Kidney capillary endothelial cell (primary cell): ENCODE data around the gene PIGQ.

ENCODE experiments used
- DNase-seq: peaks from one replicate; pipeline ENCODE4 v3.0.0-alpha.2; 2018; ENCODE audit warnings: low spot score

PIGQ gene

DNA sequence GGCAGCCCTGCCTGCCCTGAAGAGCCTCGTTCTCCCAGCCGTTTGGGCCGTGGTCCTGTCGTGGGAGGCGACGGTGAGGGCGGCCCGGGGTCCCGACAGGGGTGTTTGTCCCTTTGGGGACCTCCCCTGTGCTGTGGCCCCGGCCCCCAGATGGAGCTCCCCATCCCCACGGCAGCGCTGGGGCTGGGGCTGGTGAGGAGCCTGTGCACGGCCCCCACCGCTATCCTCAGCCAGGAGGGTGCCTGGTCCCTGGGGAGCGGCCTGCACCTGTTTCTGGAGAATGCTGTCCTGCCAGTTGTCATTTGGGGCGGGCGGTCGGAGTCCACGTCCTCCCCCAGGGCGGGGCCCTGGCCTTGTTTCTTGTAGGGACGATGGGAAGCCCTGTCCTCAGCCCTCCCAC, 35.6 kb upstream of the PIGQ start:
- no peak for DNase-seq

GRCh38 chr16:534856-535445, 34.8 kb upstream of the PIGQ start:
- DNase-seq, result no peak

- no peak for DNase-seq
These were observed 34.0 kb upstream of the PIGQ start for GRCh38 chr16:535446-536405.

DNA sequence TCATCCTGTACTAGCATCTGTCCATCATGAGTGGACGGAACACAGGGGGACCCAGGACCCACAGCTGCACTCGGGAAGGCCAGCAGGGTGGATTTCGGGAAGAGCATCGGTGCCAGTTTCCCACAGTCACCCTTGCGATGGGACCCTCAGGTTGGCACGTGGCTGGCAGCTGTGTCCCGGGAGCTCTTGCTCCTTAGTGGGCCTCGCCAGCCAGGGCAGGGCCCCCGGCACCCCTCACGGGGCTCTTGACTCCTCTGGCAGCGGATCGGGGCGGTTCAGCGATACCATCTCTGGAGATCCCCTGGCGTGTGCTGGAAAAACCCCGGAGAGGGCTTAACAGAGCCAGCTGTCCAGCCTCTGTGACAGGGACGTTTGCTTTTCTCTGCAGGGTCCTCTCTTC, 33.0 kb upstream of the PIGQ start:
- no peak for DNase-seq

DNA sequence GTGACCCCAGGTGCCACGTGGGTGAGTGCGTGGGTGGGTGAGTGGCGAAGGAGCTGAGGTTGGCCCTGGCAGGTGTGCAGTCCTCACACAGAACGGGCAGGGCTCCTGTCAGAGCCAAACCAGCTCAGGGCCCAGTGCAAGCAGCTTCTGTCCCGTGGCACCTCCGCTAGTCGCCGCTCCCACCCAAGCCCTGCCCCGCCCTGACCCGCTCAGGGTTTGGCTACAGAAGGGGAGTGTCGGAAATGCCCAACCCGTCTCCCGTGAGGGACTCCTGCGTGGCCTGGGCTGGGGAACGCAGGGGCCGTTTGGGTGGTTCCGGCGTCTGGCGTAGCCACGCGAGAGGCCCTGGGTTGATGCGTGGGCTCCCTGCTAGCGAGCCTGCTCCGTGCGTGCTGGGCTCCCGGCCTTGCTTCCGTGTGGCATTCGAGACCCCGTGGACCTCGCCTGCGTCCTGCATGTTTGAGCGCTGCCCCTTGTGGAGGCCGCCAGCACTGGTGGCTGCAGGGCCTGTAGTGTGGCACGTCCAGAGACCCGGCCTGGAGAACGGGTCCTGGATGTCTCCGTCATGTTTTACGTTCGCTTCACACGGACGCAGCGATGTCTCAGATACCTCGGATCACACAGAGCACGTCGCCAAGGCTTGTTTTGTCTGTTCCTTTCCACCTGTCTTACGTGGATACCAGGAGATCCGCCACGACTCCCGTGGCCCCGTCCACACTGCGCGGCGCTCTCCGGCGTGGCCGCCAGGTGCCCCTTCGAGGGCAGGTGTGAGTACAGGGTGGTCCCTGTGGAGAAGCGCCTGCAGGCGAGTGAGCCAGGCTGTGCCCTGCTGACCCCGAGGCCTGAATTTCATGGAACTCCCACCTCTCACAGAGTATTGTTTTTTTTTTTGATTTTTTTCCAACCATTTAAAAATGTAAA, 32.1 kb upstream of the PIGQ start:
- no peak for DNase-seq

DNA sequence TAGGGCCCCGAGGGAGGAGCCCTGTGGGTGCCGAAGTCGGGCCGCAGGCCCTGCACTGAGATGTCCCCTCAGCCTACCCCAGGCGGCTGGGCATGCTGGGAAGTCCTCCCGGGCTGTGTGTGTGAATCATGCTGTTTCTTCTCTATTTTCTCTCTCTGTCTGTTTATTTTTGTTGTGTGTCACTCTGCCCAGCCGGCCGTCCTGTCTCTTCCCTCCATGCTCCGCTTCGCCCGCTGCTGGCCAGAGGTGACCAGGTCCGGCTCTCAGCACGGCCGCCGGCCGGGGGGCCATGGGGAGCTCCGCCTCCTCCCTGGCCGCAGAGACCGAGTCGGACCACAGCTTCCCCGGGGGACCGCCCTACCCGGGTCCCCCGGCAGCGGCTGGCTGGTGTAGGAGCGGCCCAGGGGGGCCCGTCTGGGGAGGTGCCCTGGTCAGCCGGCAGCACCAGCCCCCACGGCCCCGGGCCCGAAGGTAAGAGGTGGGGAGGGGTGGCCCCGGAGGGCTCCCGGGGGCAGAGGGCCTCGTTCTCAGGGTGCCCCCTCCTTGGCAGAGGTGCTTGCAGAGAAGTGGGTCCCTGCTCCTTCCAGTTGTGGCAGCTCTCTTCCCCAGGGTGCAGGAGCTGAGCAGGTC, 29.8 kb upstream of the PIGQ start:
- DNase-seq, result no peak

DNA sequence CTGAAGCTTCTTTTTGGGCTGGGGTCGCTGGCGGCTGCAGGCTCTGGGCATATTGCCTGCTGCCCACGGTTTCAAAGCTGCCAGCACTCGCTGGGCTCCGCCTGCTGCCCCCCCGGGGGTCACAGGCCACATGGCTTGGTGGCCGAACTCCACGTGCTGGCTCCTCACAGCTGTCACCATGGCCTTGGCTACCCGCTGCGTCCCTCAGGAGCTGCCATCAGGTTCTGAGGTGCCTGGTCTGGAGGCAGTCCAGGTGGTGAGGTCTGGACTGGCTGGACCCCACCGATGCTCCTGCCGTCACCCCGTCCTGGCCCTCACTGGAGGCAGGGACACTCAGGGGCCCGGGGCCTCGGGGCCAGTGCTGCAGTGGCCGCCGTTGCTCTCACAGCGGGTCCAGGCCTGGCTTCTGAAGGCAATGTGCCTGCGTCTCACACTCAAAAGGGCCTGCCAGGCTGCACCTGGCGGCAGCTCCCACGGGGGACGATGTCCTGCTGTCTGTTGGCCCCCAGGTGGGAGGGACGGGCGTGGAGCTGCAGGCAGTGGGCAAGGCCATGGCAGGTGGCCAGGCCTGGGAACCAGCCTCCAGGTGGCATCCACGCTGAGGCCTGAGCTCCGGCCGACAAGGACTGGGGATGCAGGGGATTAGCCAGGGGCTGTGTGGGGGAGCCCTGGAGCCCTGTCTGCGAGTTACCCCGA, 29.0 kb upstream of the PIGQ start:
- no peak for DNase-seq

- DNase-seq, result no peak
These were observed 26.2 kb upstream of the PIGQ start for GRCh38 chr16:543301-544164.

- DNase-seq, result no peak
These were observed 25.3 kb upstream of the PIGQ start for GRCh38 chr16:544517-544916.

- no peak for DNase-seq
These were observed 22.6 kb upstream of the PIGQ start for GRCh38 chr16:546909-547770.

DNA sequence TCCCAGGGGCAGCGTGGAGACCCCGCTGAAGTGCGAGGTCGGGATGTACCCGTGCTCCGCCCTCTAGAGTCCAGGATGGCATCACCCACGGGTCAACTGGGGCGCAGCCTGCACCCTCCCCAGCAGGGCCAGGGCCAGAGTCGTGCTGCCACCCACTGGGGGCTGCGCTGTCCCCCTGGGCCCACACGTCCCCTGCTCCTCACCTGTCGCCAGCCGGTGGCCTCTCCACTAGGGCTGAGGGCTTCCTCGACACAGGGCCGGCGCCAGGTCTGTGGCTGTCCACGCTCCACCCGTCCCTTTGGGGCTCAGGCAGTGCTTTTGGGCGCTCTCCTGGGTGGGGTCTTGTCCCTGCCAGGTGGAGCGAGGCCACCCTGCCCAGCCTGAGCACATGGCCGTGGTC, 21.2 kb upstream of the PIGQ start:
- DNase-seq, result no peak

DNA sequence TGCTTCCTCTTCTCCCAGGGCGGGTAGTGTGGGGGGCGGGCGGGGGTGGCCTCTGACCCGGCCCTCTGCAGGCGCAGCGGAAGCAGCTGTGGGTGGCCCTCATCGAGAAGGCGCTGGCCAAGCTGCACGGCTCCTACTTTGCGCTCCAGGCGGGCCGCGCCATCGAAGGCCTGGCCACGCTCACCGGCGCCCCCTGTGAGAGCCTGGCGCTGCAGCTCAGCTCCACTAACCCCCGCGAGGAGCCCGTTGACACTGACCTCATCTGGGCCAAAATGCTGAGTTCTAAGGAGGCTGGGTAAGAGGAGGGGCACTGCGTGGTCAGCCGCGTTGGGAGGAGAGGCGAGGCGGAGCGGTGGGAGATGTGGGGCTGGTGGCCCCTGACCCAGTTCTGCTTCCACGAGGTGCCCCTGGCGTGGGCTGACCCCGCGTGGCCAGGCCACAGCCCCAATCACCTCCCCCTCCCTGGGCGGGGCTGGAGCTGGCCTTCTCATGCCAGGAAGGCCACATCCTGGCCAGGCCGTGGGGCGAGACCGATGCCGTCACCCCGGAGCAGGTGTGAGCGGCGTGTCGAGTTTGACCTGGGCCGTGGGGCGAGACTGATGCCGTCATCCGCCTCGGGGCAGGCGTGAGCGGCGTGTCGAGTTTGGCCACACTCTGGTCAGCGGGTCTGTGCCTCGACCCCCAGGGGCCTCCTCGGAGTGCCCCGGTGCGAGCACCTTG, 20.1 kb upstream of the PIGQ start:
- DNase-seq, result no peak

DNA sequence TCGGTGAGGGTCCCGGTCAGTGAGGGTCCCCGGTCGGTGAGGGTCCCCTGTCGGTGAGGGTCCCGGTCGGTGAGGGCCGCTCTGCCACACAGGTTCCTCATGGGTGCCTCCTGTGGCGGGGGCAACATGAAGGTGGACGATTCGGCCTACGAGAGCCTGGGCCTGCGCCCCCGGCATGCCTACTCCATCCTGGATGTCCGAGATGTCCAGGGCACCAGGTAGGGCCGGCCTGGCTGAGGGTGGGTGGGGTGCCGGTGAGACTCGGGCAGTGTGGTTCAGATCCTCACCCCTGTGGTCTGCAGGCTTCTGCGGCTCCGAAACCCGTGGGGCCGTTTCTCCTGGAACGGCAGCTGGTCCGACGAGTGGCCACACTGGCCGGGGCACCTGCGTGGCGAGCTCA, 18.6 kb upstream of the PIGQ start:
- no peak for DNase-seq

DNA sequence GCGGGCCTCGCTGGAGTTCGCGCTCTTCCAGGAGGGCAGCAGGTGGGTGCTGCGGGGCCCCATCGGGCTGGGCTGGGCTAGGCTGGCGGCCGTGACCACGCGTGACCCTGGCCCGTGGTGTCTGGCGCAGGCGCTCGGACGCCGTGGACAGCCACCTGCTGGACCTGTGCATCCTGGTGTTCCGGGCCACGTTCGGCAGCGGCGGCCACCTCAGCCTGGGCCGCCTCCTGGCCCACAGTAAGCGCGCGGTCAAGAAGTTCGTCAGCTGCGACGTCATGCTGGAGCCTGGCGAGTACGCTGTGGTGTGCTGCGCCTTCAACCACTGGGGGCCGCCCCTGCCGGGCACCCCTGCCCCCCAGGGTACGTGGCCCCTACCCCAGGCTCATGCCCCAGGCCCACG, 17.6 kb upstream of the PIGQ start:
- no peak for DNase-seq

DNA sequence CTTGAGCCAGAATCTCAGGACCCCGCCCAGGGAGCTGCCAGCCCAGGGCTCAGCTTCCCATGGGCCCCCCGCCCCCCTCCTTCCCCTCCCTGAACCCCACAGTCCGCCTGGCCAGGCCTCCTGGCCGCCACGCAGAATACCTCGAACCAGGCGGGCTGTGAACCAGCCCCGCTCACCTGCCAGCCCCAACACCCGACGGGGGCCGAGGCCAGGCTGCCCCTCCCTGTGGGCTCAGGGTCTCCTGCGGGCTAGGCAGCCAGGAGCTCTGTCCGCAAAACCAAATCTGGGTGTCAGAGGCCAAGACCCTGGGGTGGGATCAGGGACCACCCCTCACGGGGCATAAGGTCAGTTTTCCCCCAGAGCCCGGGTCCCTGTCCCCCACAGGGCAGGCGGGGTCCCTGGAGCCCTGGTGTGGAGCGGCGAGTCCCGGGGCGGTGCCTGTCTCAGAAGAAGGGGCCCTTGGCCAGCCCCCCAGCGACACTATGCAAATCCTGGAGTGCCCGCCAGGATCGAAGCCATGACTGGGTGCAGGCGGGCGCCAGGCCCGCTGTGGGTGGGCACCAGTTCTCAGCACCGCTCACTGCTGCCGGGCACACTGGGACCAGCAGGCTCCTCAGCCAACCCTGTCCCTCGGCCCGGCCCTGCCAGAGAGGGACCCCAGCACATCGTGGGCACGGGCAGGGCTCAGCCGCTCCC, 16.0 kb upstream of the PIGQ start:
- DNase-seq, result no peak

- DNase-seq, result no peak
These were observed 15.5 kb upstream of the PIGQ start for GRCh38 chr16:554297-554621.

GRCh38 chr16:554640-555365, 15.0 kb upstream of the PIGQ start:
- no peak for DNase-seq
